ENCODE results near the gene ANGPT4. TPM values are rescaled to one million over a fixed set of nuclear protein-coding genes. Genes with fewer than 3 reads are reported as not detected.
"Not testable (repeated sequence)": the region's sequence is repeated elsewhere in the genome, so short reads cannot be mapped to it uniquely, and the experiment has no call there.

The ANGPT4 gene
- total and polyA plus RNA-seq, 10 of the 15 experiments (the other 5 are each of a cell fraction or from before 2014, with no cell fraction given) = 0.01 to 0.16 TPM; not detected in 8

GRCh38 chr20:896501-897025, 19.6 kb downstream of the ANGPT4 start:
- H3K4me1 ChIP-seq (ENCODE audit: control insufficient read depth, insufficient read depth, low read length) = peaks cover under 1% of the 10 kb centered on the region
- no peaks in the 10 kb centered on the region for H4K20me1 ChIP-seq (ENCODE audit: control insufficient read depth, insufficient read depth)
- no peak overlapping the region for H2AFZ ChIP-seq (ENCODE audit: control insufficient read depth, low read depth, low read length)
- ChIA-PET RAD21 (ENCODE audit: unreplicated experiment) (no interaction called here), CTCF (no interaction called here), POLR2A (no interaction called here), SMC1A (ENCODE audit: uncharacterized antibody, unreplicated experiment) (no interaction called here)
- no peaks in the 10 kb centered on the region; a peak in 1 of 4 replicates for H3K27me3 ChIP-seq (replicated peaks in 1 of 2; ENCODE audit: control insufficient read depth in 2 of 2, insufficient read depth in 2 of 2, low read length in 1 of 2)
- H3K9me3 ChIP-seq (replicated peaks; ENCODE audit: control insufficient read depth, insufficient read depth, low read length) = no peaks in the 10 kb centered on the region; the same call in 2 of the 3 replicates
- H3K4me3 ChIP-seq = no peak overlapping the region
- no peak for ATAC-seq
- no peak overlapping the region for H3K9ac ChIP-seq (ENCODE audit: control insufficient read depth, insufficient read depth, low read length)
- no peak overlapping the region for H3K27ac ChIP-seq (ENCODE audit: control insufficient read depth, insufficient read depth)
- BruUV-seq (replicated peaks) = no TSS peak
- no peak for DNase-seq (ENCODE audit: low read depth, low spot score)
- no peak for TF ChIP-seq ESRRA (IDR thresholded peaks at IDR 0.05; ENCODE audit: low read length)
- no peaks in the 10 kb centered on the region for H3K36me3 ChIP-seq (ENCODE audit: control insufficient read depth in 2 of 2, insufficient read depth in 2 of 2, low read length in 1 of 2)
- in situ Hi-C loops (cut with MboI) = no loop called here
- no peak for FAIRE-seq
- no peaks in the 10 kb centered on the region for H3K79me2 ChIP-seq (ENCODE audit: control insufficient read depth, insufficient read depth, low read length)
- WGBS (ENCODE audit: insufficient coverage, insufficient replicate concordance, low lambda C conversion rate, missing lambda C conversion rate) = 69% methylated on average over 6 of the region's 6 CpGs
- intact Hi-C loops (cut with micrococcal nuclease; ENCODE audit: unreplicated experiment) = no loop called here
- no peak overlapping the region for H3K4me2 ChIP-seq (ENCODE audit: control insufficient read depth, insufficient read depth)

GRCh38 chr20:892371-892770, 23.8 kb downstream of the ANGPT4 start:
- SMC1A ChIA-PET (ENCODE audit: uncharacterized antibody, unreplicated experiment); H3K79me2 ChIP-seq (ENCODE audit: control insufficient read depth, insufficient read depth, low read length); DNase-seq (ENCODE audit: low read depth, low spot score); H3K4me3 ChIP-seq; H3K9me3 ChIP-seq (replicated peaks; ENCODE audit: control insufficient read depth, insufficient read depth, low read length); in situ Hi-C loops (cut with MboI); H3K9ac ChIP-seq (ENCODE audit: control insufficient read depth, insufficient read depth, low read length); H3K27ac ChIP-seq (ENCODE audit: control insufficient read depth, insufficient read depth); CTCF ChIA-PET; H3K36me3 ChIP-seq (ENCODE audit: control insufficient read depth in 2 of 2, insufficient read depth in 2 of 2, low read length in 1 of 2); H3K4me2 ChIP-seq (ENCODE audit: control insufficient read depth, insufficient read depth); FAIRE-seq; RAD21 ChIA-PET (ENCODE audit: unreplicated experiment); intact Hi-C loops (cut with micrococcal nuclease; ENCODE audit: unreplicated experiment); H3K4me1 ChIP-seq (ENCODE audit: control insufficient read depth, insufficient read depth, low read length); H4K20me1 ChIP-seq (ENCODE audit: control insufficient read depth, insufficient read depth); H3K27me3 ChIP-seq (replicated peaks in 1 of 2; ENCODE audit: control insufficient read depth in 2 of 2, insufficient read depth in 2 of 2, low read length in 1 of 2); H2AFZ ChIP-seq (ENCODE audit: control insufficient read depth, low read depth, low read length); BruUV-seq (replicated peaks): not testable (repeated sequence)
- WGBS (ENCODE audit: insufficient coverage, insufficient replicate concordance, low lambda C conversion rate, missing lambda C conversion rate) = 1% methylated on average over 5 of the region's 5 CpGs
- POLR2A ChIA-PET = interaction anchor here (0.7 kb wide), 1 partner anchor 60 kb away, joined by 3 read pairs; no protein-coding TSS in a partner anchor
- peak; percentile 66 for ATAC-seq
